Loucy (cell line): ENCODE data around the gene KCNJ12.
"Not testable (repeated sequence)": the region's sequence is repeated elsewhere in the genome, so short reads cannot be mapped to it uniquely, and the experiment has no call there.

Source experiments
- CTCF ChIP-seq: fragments of 200-600 bp; sonication (generic); conservative IDR thresholded peaks from 2 replicates; pipeline ENCODE4 v1.5.1; 2014; ENCODE audit warnings: mild to moderate bottlenecking, antibody characterized with exemption, low read length
- EZH2phosphoT487 ChIP-seq: fragments of 200-600 bp; IDR thresholded peaks from 2 replicates; pipeline ENCODE4 v1.6.1; 2018; ENCODE audit warnings: antibody characterized with exemption, mild to moderate bottlenecking, moderate library complexity, borderline replicate concordance

GRCh38 chr17:21339571-21339970, 36.6 kb upstream of the KCNJ12 start:
- not testable (repeated sequence) for TF ChIP-seq CTCF, EZH2phosphoT487
